Epithelial cell of alveolus of lung (primary cell): ENCODE data around the gene HOXB3. TPM values are rescaled to one million over a fixed set of nuclear protein-coding genes. Genes with fewer than 3 reads are reported as not detected.

Experiments used
- total RNA-seq: library from RNA; depleted of rRNA; stranded (reverse); fragments of >200 nt; gene quantifications from 2 replicates; pipeline ENCODE4 v1.2.1, GENCODE V29; 2015

Gene HOXB3
- 26.4 and 44.7 TPM in 2 replicates for total RNA-seq

DNA sequence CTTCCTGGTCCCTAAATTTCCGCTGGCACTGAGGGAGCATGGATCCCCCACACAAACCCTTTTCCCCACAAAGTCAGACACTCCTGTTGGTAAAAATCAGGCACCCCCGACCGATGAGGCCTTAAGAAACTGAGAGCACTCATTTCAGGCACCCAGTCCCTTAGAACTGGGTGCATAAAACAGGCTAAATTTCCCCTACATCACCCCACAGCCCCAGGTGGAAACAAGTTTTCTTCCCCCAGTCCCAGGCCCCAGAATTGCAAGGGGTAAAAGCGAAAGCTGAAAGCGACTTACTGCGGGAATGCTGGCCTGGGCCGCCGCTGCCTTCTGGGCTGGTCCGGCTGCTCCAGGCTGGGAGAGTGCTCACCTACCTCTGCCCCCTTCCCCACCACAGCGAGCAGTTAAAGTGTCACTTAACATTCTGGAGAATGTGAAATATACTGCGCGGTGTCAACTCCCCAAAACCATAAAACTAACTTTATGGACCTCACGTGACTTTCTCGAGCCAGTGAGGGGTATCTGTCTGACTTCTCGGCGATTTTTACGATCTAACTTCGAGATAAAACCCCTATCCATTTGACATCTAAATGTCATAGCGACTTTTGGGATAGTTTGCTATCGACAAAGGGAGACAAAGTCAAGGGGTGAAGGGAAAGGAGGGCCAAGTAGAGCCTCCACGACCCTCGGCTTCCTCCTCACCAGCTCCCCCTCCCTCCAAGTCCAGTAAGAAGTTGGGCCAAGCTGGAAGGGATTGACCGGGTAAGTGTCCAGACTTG is at the start of gene HOXB3:
Gene HOXB3, minus strand, starts transcription at position 411 of the 776 bp plus-strand sequence. CDS start 37,767 bp downstream, outside the sequence.

GRCh38 chr17:48626245-48627117 is 36.4 kb upstream of the HOXB3 start, which contains the start of gene HOXB9:
HOXB9 (minus strand) TSS chr17:48626358; CDS start chr17:48626269, 89 bp downstream.

DNA sequence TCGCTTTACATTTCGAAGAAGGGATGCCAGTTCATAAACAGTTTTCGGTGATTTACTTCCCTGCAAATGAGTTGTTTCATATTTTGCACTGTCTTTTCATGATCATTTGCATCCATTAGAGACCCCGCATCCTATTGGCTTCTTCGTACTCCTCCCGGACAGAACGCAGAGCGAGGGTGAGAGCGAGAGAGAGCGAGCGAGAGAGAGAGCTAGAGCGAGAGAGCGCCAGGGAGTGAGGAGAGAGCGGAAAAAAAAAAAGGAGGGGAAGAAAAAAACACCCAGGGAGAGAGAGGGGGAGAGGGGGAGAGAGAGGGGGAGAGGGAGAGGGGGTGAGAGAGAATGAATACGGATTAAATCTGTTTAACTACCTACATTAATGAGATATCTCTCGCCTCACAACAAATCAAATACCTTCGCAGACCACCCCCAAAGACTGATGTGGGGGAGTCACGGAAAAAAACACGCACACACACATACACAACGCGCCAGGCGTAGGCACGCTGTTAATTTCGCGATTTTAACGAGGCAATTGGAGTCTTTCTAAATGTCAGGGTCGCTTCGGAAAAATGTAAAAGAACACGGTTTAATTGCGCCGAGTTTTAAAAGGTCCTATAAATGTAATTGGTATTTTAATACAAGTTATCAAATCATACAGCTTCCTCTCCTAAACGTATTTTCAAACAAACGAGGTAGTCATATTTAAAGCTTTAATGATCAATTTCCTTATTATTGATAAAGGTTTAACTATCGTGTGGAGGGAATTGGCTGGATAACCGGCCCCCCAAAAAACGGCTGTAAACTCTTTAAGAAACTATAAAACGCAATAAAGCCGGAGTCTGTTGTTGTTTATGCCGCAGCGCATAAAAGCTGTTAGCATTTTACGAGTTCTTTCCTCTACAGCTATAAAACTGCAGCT is 25.3 kb upstream of the HOXB3 start, which contains the start of gene HOXB8:
Gene HOXB8, minus strand, starts transcription at position 246 of the 916 bp plus-strand sequence. CDS start 588 bp downstream, outside the sequence.

GRCh38 chr17:48610282-48611211 is 20.5 kb upstream of the HOXB3 start, which contains the start of gene HOXB7:
HOXB7 (minus strand) TSS chr17:48611017; CDS start chr17:48610918, 99 bp downstream.

GRCh38 chr17:48604770-48605329 is 14.8 kb upstream of the HOXB3 start, which contains the start of gene HOXB6:
HOXB6 (minus strand) TSS chr17:48604986; CDS start chr17:48598150, 6,836 bp downstream.

GRCh38 chr17:48593126-48593829 is 3.2 kb upstream of the HOXB3 start, which contains the start of gene HOXB5:
HOXB5 (minus strand) TSS chr17:48593779; CDS start chr17:48593682, 97 bp downstream.

DNA sequence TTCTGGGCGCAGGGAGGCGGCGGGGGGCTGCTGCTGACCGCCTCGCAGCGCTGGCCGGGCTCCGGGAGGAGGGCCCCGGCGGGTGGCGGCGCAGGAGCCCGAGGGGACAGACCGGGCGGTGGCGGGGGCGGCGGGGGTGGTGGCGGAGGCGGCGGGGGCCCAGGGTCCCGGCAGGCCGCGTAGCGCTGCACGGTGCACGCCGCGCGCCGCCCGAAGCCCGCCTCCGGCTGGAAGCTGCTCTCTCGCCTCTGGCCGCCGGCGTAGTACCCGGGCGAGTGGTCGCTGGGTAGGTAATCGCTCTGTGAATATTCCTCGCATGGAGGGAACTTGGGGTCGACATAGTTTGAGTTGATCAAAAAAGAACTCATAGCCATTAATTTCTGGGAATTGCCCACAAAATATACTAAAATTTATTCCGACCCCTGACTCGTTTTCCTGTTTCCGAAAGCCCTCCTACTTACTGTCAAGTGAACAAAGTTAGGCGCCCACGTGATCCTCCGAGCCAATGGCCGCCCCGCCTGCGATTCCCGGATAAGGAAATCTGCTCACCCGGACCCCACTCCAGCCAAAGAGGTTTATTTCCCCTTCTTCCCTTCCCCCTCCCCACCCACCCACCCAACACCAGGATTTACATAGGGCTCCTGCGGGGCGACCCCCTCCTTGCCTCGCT is 12.0 kb downstream of the HOXB3 start, which contains the start of gene HOXB4:
Gene HOXB4, minus strand, starts transcription at position 405 of the 670 bp plus-strand sequence. Its CDS starts 31 bp downstream, at position 374.

GRCh38 chr17:48545022-48545375 is 45.0 kb downstream of the HOXB3 start, which contains the start of gene HOXB2:
HOXB2 (minus strand) TSS chr17:48545109; CDS start chr17:48544911, 198 bp downstream.

GRCh38 chr17:48530887-48531272 is 59.2 kb downstream of the HOXB3 start, which contains the start of gene HOXB1:
HOXB1 (minus strand) TSS chr17:48531011; CDS start chr17:48530904, 107 bp downstream.

Other genes with a start within 250 kb of the HOXB3 start
- gene SKAP1, start 160.0 kb downstream of the HOXB3 start, total RNA-seq = 0.78 TPM in 1 of 2 replicates, not detected in the other
- gene HOXB1, start 59.2 kb downstream of the HOXB3 start, total RNA-seq = not detected in 2 replicates
- 28.7 and 38.7 TPM in 2 replicates for gene HOXB2, start 45.1 kb downstream of the HOXB3 start, total RNA-seq
- 10.3 and 12.5 TPM in 2 replicates for gene HOXB4, start 11.9 kb downstream of the HOXB3 start, total RNA-seq
- gene HOXB5, start 3.5 kb upstream of the HOXB3 start, total RNA-seq = 8.4 and 18.9 TPM in 2 replicates
- 64.5 and 66.3 TPM in 2 replicates for gene HOXB6, start 14.7 kb upstream of the HOXB3 start, total RNA-seq
- gene HOXB7, start 20.8 kb upstream of the HOXB3 start, total RNA-seq = 13.2 and 14.9 TPM in 2 replicates
- gene HOXB8, start 25.1 kb upstream of the HOXB3 start, total RNA-seq = 0.39 and 1.4 TPM in 2 replicates
- not detected in 2 replicates for gene HOXB9, start 36.1 kb upstream of the HOXB3 start, total RNA-seq
- gene PRAC1, start 132.3 kb upstream of the HOXB3 start, total RNA-seq = not detected in 2 replicates
- gene PRAC2, start 132.9 kb upstream of the HOXB3 start, total RNA-seq = not detected in 2 replicates
- gene HOXB13, start 138.5 kb upstream of the HOXB3 start, total RNA-seq = not detected in 2 replicates
- gene TTLL6, start 227.0 kb upstream of the HOXB3 start, total RNA-seq = 2.5 TPM in 1 of 2 replicates, not detected in the other
- 44.1 and 48.6 TPM in 2 replicates for gene CALCOCO2, start 240.8 kb upstream of the HOXB3 start, total RNA-seq